Measurements from ENCODE around the gene GRIP1. TPM values are rescaled to one million over a fixed set of nuclear protein-coding genes. Genes with fewer than 3 reads are reported as not detected.

The GRIP1 gene
- total and polyA plus RNA-seq, 9 donors = 0.36 to 10.1 (median 3.9) TPM

GRCh38 chr12:66367015-66367667 is 311.7 kb downstream of the GRIP1 start:
- Histone ChIP-seq H3K36me3 (no peaks in the 10 kb centered on the region), H3K4me1 (ENCODE audit: insufficient read depth) (no peaks in the 10 kb centered on the region), H3K4me3 (no peak overlapping the region), H3K27me3 (no peaks in the 10 kb centered on the region), H3K27ac (no peak overlapping the region), H3K9me3 (no peaks in the 10 kb centered on the region)
- DNase-seq = no peak
- intact Hi-C loops (cut with DNase I) = no loop called here
- WGBS, 3 donors = 67 to 75% (median 70%) methylated on average over 3 of the region's 3 CpGs
- TF ChIP-seq CTCF (IDR thresholded peaks at IDR 0.05) = no peak
- no peak for TF ChIP-seq POLR2A (IDR thresholded peaks at IDR 0.05)
- no peak for TF ChIP-seq EP300 (IDR thresholded peaks at IDR 0.05)

- no peak for DNase-seq
- no peaks in the 10 kb centered on the region for H3K36me3 ChIP-seq
- H3K4me3 ChIP-seq = no peak overlapping the region
- TF ChIP-seq EP300 (IDR thresholded peaks at IDR 0.05) = no peak
- no peak for TF ChIP-seq POLR2A (IDR thresholded peaks at IDR 0.05)
- TF ChIP-seq CTCF (IDR thresholded peaks at IDR 0.05) = no peak
- no peaks in the 10 kb centered on the region for H3K4me1 ChIP-seq (ENCODE audit: insufficient read depth)
- intact Hi-C loops (cut with DNase I) = no loop called here
- H3K27ac ChIP-seq = no peak overlapping the region
- WGBS, 3 donors = 32 to 56% (median 36%) methylated on average over 3 of the region's 3 CpGs
- H3K9me3 ChIP-seq = no peaks in the 10 kb centered on the region
- no peaks in the 10 kb centered on the region for H3K27me3 ChIP-seq
Observed at GRCh38 chr12:66365718-66366490, 313.0 kb downstream of the GRIP1 start.

- H3K36me3 ChIP-seq = no peaks in the 10 kb centered on the region
- intact Hi-C loops (cut with DNase I) = no loop called here
- TF ChIP-seq CTCF (IDR thresholded peaks at IDR 0.05) = no peak
- TF ChIP-seq POLR2A (IDR thresholded peaks at IDR 0.05) = no peak
- TF ChIP-seq EP300 (IDR thresholded peaks at IDR 0.05) = no peak
- H3K4me1 ChIP-seq (ENCODE audit: insufficient read depth) = no peaks in the 10 kb centered on the region
- H3K4me3 ChIP-seq = no peak overlapping the region
- no peaks in the 10 kb centered on the region for H3K9me3 ChIP-seq
- WGBS, 3 donors = 93 to 97% (median 94%) methylated on average over 4 of the region's 4 CpGs
- no peaks in the 10 kb centered on the region for H3K27me3 ChIP-seq
- DNase-seq = no peak
- no peak overlapping the region for H3K27ac ChIP-seq
Observed at GRCh38 chr12:66361703-66362102, 317.2 kb downstream of the GRIP1 start.

- Histone ChIP-seq H3K27ac (no peak overlapping the region), H3K36me3 (no peaks in the 10 kb centered on the region), H3K27me3 (no peaks in the 10 kb centered on the region), H3K4me3 (no peak overlapping the region), H3K9me3 (no peaks in the 10 kb centered on the region), H3K4me1 (ENCODE audit: insufficient read depth) (no peaks in the 10 kb centered on the region)
- intact Hi-C loops (cut with DNase I) = no loop called here
- TF ChIP-seq POLR2A (IDR thresholded peaks at IDR 0.05) (no peak), CTCF (IDR thresholded peaks at IDR 0.05) (no peak), EP300 (IDR thresholded peaks at IDR 0.05) (no peak)
- no peak for DNase-seq
Observed at GRCh38 chr12:66359300-66359699, 319.6 kb downstream of the GRIP1 start.

All from ovary (tissue), 9 donors.